AG04450 (cell line): ENCODE measurements around the gene CHD6. TPM values are rescaled to one million over a fixed set of nuclear protein-coding genes. Genes with fewer than 3 reads are reported as not detected.
A peak's percentile ranks its signal among the peaks of the same experiment; 100 is the strongest.

Experiments used
- CTCF ChIA-PET: fragments of 300-600, 350-600 bp; formaldehyde crosslinking; extraction: SDS; loops from one replicate; lab custom pipeline; 2022; ENCODE audit warnings: antibody characterized with exemption, inconsistent platforms; lab: Charles Lee
- POLR2A ChIA-PET: fragments of 350-600 bp; formaldehyde crosslinking; extraction: SDS; loops from one replicate; lab custom pipeline; 2021; ENCODE audit warnings: antibody characterized with exemption, inconsistent platforms; lab: Yijun Ruan, JAX
- DNase-seq: peaks from one replicate; pipeline ENCODE4 v3.0.0-alpha.2; 2011; ENCODE audit warnings: low read depth, low spot score
- H3K27ac ChIP-seq: one replicate; pipeline ENCODE4 v1.5.1; 2012; ENCODE audit warnings: low read depth, low read length, control low read depth
- H3K27me3 ChIP-seq: one replicate; pipeline ENCODE4 v1.6.0; 2012; ENCODE audit warnings: low read length; ENCODE audit not compliant: control insufficient read depth, insufficient read depth
- H3K4me3 ChIP-seq: 2 replicates; pipeline ENCODE4 v1.5.1; 2011; ENCODE audit warnings: mild to moderate bottlenecking, low read depth, low read length, control low read depth
- H3K9me3 ChIP-seq: 2 replicates; pipeline ENCODE4 v1.5.1; 2012; ENCODE audit warnings: low read length; ENCODE audit not compliant: control insufficient read depth, insufficient read depth
- CTCF ChIP-seq: IDR thresholded peaks from 2 replicates; pipeline ENCODE4 v1.5.1; 2011; ENCODE audit warnings: low read depth, low read length, control low read depth, inconsistent platforms
- polyA plus RNA-seq: library from polyadenylated mRNA; depleted of rRNA; stranded (reverse); fragments of >200 nt; gene quantifications from 2 replicates; pipeline ENCODE4 v1.2.3, GENCODE V29; 2011

CHD6 gene
- polyA plus RNA-seq, 1 experiment: 21.7 TPM

DNA sequence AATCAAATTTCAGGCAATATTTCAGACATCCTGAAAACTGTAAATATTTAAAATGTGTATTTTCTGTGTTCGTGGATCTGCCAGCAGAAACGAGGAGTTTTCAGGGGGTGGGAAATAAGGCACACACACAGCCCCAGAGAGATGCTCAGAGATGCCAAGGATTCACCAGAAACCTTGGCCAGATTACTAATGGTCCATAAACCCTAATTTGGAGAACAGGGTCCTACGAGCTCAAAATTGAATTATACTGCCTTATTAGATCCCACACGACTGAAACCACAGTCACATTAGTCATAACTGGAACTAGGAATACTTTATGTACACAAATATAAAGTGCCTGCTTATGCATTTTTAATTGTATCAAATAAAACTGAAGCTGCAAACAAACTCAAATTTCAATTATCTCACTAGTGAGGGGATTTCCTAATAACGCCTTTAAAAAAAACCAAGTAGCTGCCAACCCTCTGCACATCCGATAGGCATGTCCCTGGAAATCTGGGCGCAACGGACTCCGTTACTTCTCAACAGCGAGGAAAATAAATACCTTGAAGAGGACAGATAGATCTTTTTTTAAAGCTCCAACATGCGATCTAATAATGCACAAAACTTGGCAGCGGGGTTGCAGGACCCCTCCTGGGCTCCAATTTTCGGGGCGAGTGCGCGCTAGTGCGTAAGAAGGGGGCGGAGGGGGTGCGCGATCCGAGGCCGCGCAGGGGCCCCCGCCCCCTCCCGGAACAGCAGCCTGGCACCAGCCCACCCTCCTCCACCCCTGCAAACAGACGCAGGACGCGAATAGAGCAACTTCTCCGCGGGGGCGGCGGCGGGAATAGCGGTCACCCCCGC, 897 bp downstream of the CHD6 start:
- ChIA-PET POLR2A (interaction anchor here (1.2 kb wide), 1 partner anchor 26 kb away, joined by 7 read pairs; no protein-coding TSS in a partner anchor), CTCF (interaction anchor here (0.6 to 1.3 kb wide), 2 partner anchors 206 to 444 kb away, joined by 3 read pairs; no protein-coding TSS in a partner anchor)
- no peak for DNase-seq
- TF ChIP-seq CTCF: no peak
- Histone ChIP-seq H3K4me3 (peak overlapping the region; percentile 76), H3K9me3 (no peaks in the 10 kb centered on the region; the same call in 1 of the 2 replicates), H3K27me3 (no peaks in the 10 kb centered on the region), H3K27ac (peak overlapping the region; percentile 39)

- Histone ChIP-seq H3K27ac (no peak overlapping the region), H3K4me3 (no peak overlapping the region; the same call in 1 of the 2 replicates), H3K27me3 (no peaks in the 10 kb centered on the region), H3K9me3 (no peaks in the 10 kb centered on the region; the same call in 1 of the 2 replicates)
- no peak for DNase-seq
- CTCF ChIA-PET: interaction anchor here (1.3 kb wide), 1 partner anchor 205 kb away, joined by 3 read pairs; no protein-coding TSS in a partner anchor
- TF ChIP-seq CTCF: no peak
- POLR2A ChIA-PET: no interaction called here
These were observed 1.9 kb downstream of the CHD6 start for GRCh38 chr20:41616228-41616627.

GRCh38 chr20:41615676-41616075, 2.5 kb downstream of the CHD6 start:
- H3K27me3 ChIP-seq: no peaks in the 10 kb centered on the region
- DNase-seq: no peak
- no peak overlapping the region for H3K27ac ChIP-seq
- no peak for TF ChIP-seq CTCF
- H3K9me3 ChIP-seq: no peaks in the 10 kb centered on the region; the same call in 1 of the 2 replicates
- ChIA-PET CTCF (interaction anchor here (0.7 to 1.3 kb wide), 3 partner anchors 77 to 205 kb away, joined by 3 to 4 read pairs (median 4); no protein-coding TSS in a partner anchor), POLR2A (no interaction called here)
- no peak overlapping the region for H3K4me3 ChIP-seq

DNA sequence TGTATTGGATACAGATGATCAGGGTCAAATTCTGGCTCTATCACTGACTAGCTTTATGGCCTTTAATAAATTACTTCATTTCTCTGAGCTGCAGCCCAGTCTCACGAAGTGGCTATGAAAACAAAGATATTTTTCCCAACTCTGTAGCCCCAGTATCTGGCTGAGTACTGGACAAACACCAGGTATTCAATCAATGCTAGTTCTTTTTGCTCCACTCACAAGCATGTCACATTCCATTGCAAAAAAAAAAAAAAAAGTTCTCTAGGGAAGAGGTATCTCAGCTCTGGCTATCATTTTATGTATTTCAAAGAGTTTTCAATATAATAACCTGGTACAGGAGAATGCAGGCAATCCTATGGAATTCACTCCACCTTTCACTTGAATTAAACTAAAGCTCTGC, 3.1 kb downstream of the CHD6 start:
- ChIA-PET POLR2A (no interaction called here), CTCF (interaction anchor here (0.7 kb wide), 2 partner anchors 77 to 119 kb away, joined by 4 read pairs; no protein-coding TSS in a partner anchor)
- Histone ChIP-seq H3K27me3 (no peaks in the 10 kb centered on the region), H3K27ac (no peak overlapping the region), H3K9me3 (no peaks in the 10 kb centered on the region; the same call in 1 of the 2 replicates), H3K4me3 (no peak overlapping the region)
- DNase-seq: no peak
- no peak for TF ChIP-seq CTCF

- ChIA-PET POLR2A (no interaction called here), CTCF (no interaction called here)
- no peaks in the 10 kb centered on the region for H3K27me3 ChIP-seq
- no peak overlapping the region for H3K4me3 ChIP-seq
- H3K9me3 ChIP-seq: no peaks in the 10 kb centered on the region
- no peak overlapping the region for H3K27ac ChIP-seq
- no peak for TF ChIP-seq CTCF
- DNase-seq: no peak
These were observed 4.9 kb downstream of the CHD6 start for GRCh38 chr20:41613321-41613720.
